Endothelial cell of umbilical vein (primary cell): ENCODE data around the gene VPS26C. TPM values are rescaled to one million over a fixed set of nuclear protein-coding genes. Genes with fewer than 3 reads are reported as not detected.

Source experiments
- BruUV-seq: library from RNA; stranded (reverse); fragments of 400-500 nt; replicated peaks from 2 replicates; lab custom pipeline; 2021; lab: Mats Ljungman, UMichigan
- CTCF ChIA-PET: fragments of 300-600, 350-600 bp; sonication (Branson Sonifier 250); formaldehyde crosslinking; loops from one replicate; lab custom pipeline; 2021; ENCODE audit warnings: antibody characterized with exemption, inconsistent platforms; lab: Charles Lee
- POLR2A ChIA-PET: fragments of 300-600, 350-600 bp; sonication (Branson Sonifier 250); formaldehyde crosslinking; loops from one replicate; lab custom pipeline; 2021; ENCODE audit warnings: antibody characterized with exemption, inconsistent platforms; lab: Charles Lee
- DNase-seq: peaks from one replicate; pipeline ENCODE4 v3.0.0-alpha.2; 2011; ENCODE audit warnings: low read depth, low spot score
- FAIRE-seq: peaks from 2 replicates; lab custom pipeline; 2011; peaks lifted over from hg19 to GRCh38; lab: Jason Lieb, UNC
- H2AFZ ChIP-seq: 2 replicates; pipeline ENCODE4 v1.6.0; 2012; ENCODE audit warnings: low read depth, low read length, control low read depth, inconsistent platforms
- H3K27ac ChIP-seq: 2 replicates; pipeline ENCODE4 v1.5.1; 2011; ENCODE audit warnings: low read depth, mild to moderate bottlenecking, control low read depth, low read length, moderate library complexity; ENCODE audit not compliant: insufficient read depth
- H3K27me3 ChIP-seq, 2 experiments: 2 replicates each; pipeline versions ENCODE4 v1.6.0 to v1.6.1; 2011; ENCODE audit warnings: low read length in 2 of 2, mixed read lengths in 1 of 2; ENCODE audit not compliant: control insufficient read depth in 2 of 2, insufficient read depth in 2 of 2
- H3K36me3 ChIP-seq, 2 experiments: 2 replicates in 1 of 2; 3 replicates in 1 of 2; pipeline ENCODE4 v1.5.1; 2011; ENCODE audit warnings: low read length in 2 of 2, mild to moderate bottlenecking in 1 of 2, moderate library complexity in 1 of 2; ENCODE audit not compliant: control insufficient read depth in 2 of 2, insufficient read depth in 2 of 2; ENCODE audit errors: extremely low read depth in 1 of 2
- H3K4me1 ChIP-seq: 3 replicates; pipeline ENCODE4 v1.5.1; 2011; ENCODE audit warnings: mild to moderate bottlenecking, low read length; ENCODE audit not compliant: control insufficient read depth, insufficient read depth; ENCODE audit errors: extremely low read depth
- H3K4me2 ChIP-seq: 2 replicates; pipeline ENCODE4 v1.6.1; 2011; ENCODE audit warnings: low read length, control low read depth, mixed read lengths; ENCODE audit not compliant: insufficient read depth
- H3K4me3 ChIP-seq, 3 experiments: fragments of 200-600 bp in 1 of 3; sonication (generic), shearing (Covaris generic) in 1 of 3; replicated peaks in 1 of 3; 2 replicates each; pipeline ENCODE4 v1.5.1; 2011 to 2016; ENCODE audit warnings: control low read depth in 3 of 3, low read length in 3 of 3, mild to moderate bottlenecking in 2 of 3, inconsistent platforms in 1 of 3, low read depth in 1 of 3, moderate library complexity in 1 of 3; ENCODE audit not compliant: insufficient read depth in 1 of 3
- H3K79me2 ChIP-seq: 2 replicates; pipeline ENCODE4 v1.6.0; 2012; ENCODE audit warnings: low read length, inconsistent platforms; ENCODE audit not compliant: control insufficient read depth, insufficient read depth
- H3K9ac ChIP-seq: replicated peaks from 2 replicates; pipeline ENCODE3; 2011; ENCODE audit warnings: low read length, control low read depth; ENCODE audit not compliant: insufficient read depth; ENCODE audit errors: extremely low read depth
- H3K9me1 ChIP-seq: replicated peaks from 3 replicates; pipeline ENCODE4 v1.6.0; 2011; ENCODE audit warnings: mild to moderate bottlenecking, low read length; ENCODE audit not compliant: control insufficient read depth, insufficient read depth; ENCODE audit errors: extremely low read depth
- H3K9me3 ChIP-seq: replicated peaks from 2 replicates; pipeline ENCODE4 v1.5.1; 2012; ENCODE audit warnings: low read length, inconsistent platforms; ENCODE audit not compliant: control insufficient read depth, insufficient read depth
- H4K20me1 ChIP-seq: replicated peaks from 2 replicates; pipeline ENCODE3; 2011; ENCODE audit warnings: mild to moderate bottlenecking, low read length; ENCODE audit not compliant: control insufficient read depth, insufficient read depth; ENCODE audit errors: extremely low read depth
- EZH2 ChIP-seq: IDR thresholded peaks from 2 replicates; pipeline ENCODE4 v1.6.1; 2012; ENCODE audit warnings: borderline replicate concordance, low read depth, mild to moderate bottlenecking, moderate library complexity, low read length, inconsistent platforms; ENCODE audit not compliant: severe bottlenecking
- FOS ChIP-seq: IDR thresholded peaks from 2 replicates; pipeline ENCODE4 v1.6.1; 2011; ENCODE audit warnings: mild to moderate bottlenecking, low read length, moderate library complexity, borderline replicate concordance; ENCODE audit not compliant: insufficient read depth
- GATA2 ChIP-seq: IDR thresholded peaks from 2 replicates; pipeline ENCODE4 v1.7.0; 2011; ENCODE audit warnings: low read depth, mild to moderate bottlenecking, moderate library complexity, mixed read lengths, low read length; ENCODE audit not compliant: insufficient read length, insufficient read depth
- JUN ChIP-seq: IDR thresholded peaks from 2 replicates; pipeline ENCODE4 v1.6.1; 2011; ENCODE audit warnings: borderline replicate concordance, low read depth; ENCODE audit not compliant: insufficient read length, insufficient read depth
- MYC ChIP-seq: IDR thresholded peaks from one replicate; pipeline ENCODE4 v1.6.1; 2011; ENCODE audit warnings: mild to moderate bottlenecking, low read depth, low read length
- POLR2A ChIP-seq: IDR thresholded peaks from 2 replicates; pipeline ENCODE4 v1.6.1; 2012; ENCODE audit warnings: low read depth, mild to moderate bottlenecking, control low read depth, low read length
- POLR2AphosphoS5 ChIP-seq: IDR thresholded peaks from 2 replicates; pipeline ENCODE4 v1.6.1; 2012; ENCODE audit warnings: low read depth, mild to moderate bottlenecking, control low read depth, low read length, moderate library complexity; ENCODE audit not compliant: insufficient read depth
- dilution Hi-C: fragments of 300-500 bp; cut with MboI; formaldehyde crosslinking; loops from one replicate; pipeline ENCODE4 v1.15.0; 2019; ENCODE audit warnings: low sequenced_read_pairs; ENCODE audit not compliant: extremely low pct_ligation_motif_present
- intact Hi-C: fragments of 100-400 bp; cut with micrococcal nuclease; formaldehyde crosslinking; loops from one replicate; pipeline ENCODE4 v1.10.0; 2022
- polyA plus RNA-seq, 4 experiments: library from polyadenylated mRNA; depleted of rRNA in 3 of 4; stranded (reverse) in 3 of 4; unstranded in 1 of 4; fragments of >200 nt; gene quantifications; 2 replicates each; pipeline versions ENCODE4 v1.2.1 to v1.2.3, GENCODE V29; 2011 to 2012; ENCODE audit warnings: missing spikeins in 1 of 4
- total RNA-seq: library from RNA; stranded (reverse); gene quantifications from 2 replicates; pipeline ENCODE4 v1.2.3, GENCODE V29; 2021
- TF ChIP-seq, protein P1 (sequence below): IDR thresholded peaks from 2 replicates; pipeline ENCODE4 v1.6.1; 2011; ENCODE audit not compliant: insufficient read depth, insufficient read length
- TF ChIP-seq, protein P2 (sequence below), 2 donors: IDR thresholded peaks; 1 replicate in 1 of 2; 2 replicates in 1 of 2; pipeline ENCODE4 v1.5.1; 2011; ENCODE audit warnings: low read length in 2 of 2, mild to moderate bottlenecking in 2 of 2, moderate library complexity in 2 of 2, control low read depth in 1 of 2, inconsistent platforms in 1 of 2, low read depth in 1 of 2; ENCODE audit not compliant: insufficient read depth in 1 of 2; ENCODE audit errors: extremely low read depth in 1 of 2

VPS26C gene
- total and polyA plus RNA-seq, 2 donors (not counting 3 experiments of a cell fraction or from before 2014, with no cell fraction given): 35.2 to 53.7 TPM

DNA sequence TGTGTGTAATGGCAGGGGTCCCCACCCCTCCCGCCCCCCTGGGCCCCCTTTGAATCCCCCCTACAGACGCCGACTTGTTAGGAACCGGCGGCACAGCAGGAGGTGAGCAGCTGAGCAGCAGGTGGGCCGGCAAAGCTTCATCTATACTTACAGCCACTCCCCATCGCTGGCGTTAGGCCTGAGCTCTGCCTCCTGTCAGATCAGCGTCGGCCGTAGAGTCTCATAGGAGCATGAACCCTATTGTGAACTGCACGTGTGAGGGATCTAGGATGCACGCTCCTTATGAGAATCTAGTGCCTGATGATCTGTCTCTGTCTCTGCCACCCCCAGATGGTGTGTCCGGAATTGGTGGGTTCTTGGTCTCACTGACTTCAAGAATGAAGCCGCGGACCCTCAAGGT lies 14.9 kb upstream of the VPS26C start:
- BruUV-seq: no TSS peak
- intact Hi-C loops: no loop called here
- TF ChIP-seq POLR2A: no peak
- TF ChIP-seq JUN: no peak
- TF ChIP-seq FOS: no peak
- TF ChIP-seq EZH2: no peak
- TF ChIP-seq, protein P1, sequence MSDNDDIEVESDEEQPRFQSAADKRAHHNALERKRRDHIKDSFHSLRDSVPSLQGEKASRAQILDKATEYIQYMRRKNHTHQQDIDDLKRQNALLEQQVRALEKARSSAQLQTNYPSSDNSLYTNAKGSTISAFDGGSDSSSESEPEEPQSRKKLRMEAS: no peak
- TF ChIP-seq, protein P2, sequence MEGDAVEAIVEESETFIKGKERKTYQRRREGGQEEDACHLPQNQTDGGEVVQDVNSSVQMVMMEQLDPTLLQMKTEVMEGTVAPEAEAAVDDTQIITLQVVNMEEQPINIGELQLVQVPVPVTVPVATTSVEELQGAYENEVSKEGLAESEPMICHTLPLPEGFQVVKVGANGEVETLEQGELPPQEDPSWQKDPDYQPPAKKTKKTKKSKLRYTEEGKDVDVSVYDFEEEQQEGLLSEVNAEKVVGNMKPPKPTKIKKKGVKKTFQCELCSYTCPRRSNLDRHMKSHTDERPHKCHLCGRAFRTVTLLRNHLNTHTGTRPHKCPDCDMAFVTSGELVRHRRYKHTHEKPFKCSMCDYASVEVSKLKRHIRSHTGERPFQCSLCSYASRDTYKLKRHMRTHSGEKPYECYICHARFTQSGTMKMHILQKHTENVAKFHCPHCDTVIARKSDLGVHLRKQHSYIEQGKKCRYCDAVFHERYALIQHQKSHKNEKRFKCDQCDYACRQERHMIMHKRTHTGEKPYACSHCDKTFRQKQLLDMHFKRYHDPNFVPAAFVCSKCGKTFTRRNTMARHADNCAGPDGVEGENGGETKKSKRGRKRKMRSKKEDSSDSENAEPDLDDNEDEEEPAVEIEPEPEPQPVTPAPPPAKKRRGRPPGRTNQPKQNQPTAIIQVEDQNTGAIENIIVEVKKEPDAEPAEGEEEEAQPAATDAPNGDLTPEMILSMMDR (IDR thresholded peaks at IDR 0.05; ENCODE audit: extremely low read depth in 1 of 2, insufficient read depth in 1 of 2, low read depth in 1 of 2, low read length in 2 of 2): no peak
- no peak for TF ChIP-seq POLR2AphosphoS5
- no peak for TF ChIP-seq GATA2
- no peak for TF ChIP-seq MYC
- H3K36me3 ChIP-seq: no peaks in the 10 kb centered on the region
- H3K4me3 ChIP-seq: no peak overlapping the region
- no peaks in the 10 kb centered on the region for H3K4me1 ChIP-seq
- no peak for DNase-seq
- H3K4me2 ChIP-seq: no peak overlapping the region
- H2AFZ ChIP-seq: no peak overlapping the region
- H3K79me2 ChIP-seq: no peaks in the 10 kb centered on the region
- ChIA-PET CTCF (interaction anchor here (0.6 to 1.7 kb wide), 2 partner anchors 15 to 45 kb away, joined by 3 to 4 read pairs; partner anchors contain the start of gene VPS26C), POLR2A (no interaction called here)
- H3K9ac ChIP-seq: no peak overlapping the region
- no peak overlapping the region for H3K27ac ChIP-seq
- H3K9me1 ChIP-seq: no peaks in the 10 kb centered on the region
- H3K27me3 ChIP-seq: no peaks in the 10 kb centered on the region
- H3K9me3 ChIP-seq: no peaks in the 10 kb centered on the region
- no peaks in the 10 kb centered on the region for H4K20me1 ChIP-seq
- FAIRE-seq: no peak
- dilution Hi-C loops: no loop called here
